GM21390 (cell line): ENCODE data around the gene FASN.

Experiments
- ATAC-seq: cut with Tn5 transposase; IDR thresholded peaks from one replicate; pipeline ENCODE4 v1.9.1; 2021; ENCODE audit not compliant: unreplicated experiment

FASN gene

DNA sequence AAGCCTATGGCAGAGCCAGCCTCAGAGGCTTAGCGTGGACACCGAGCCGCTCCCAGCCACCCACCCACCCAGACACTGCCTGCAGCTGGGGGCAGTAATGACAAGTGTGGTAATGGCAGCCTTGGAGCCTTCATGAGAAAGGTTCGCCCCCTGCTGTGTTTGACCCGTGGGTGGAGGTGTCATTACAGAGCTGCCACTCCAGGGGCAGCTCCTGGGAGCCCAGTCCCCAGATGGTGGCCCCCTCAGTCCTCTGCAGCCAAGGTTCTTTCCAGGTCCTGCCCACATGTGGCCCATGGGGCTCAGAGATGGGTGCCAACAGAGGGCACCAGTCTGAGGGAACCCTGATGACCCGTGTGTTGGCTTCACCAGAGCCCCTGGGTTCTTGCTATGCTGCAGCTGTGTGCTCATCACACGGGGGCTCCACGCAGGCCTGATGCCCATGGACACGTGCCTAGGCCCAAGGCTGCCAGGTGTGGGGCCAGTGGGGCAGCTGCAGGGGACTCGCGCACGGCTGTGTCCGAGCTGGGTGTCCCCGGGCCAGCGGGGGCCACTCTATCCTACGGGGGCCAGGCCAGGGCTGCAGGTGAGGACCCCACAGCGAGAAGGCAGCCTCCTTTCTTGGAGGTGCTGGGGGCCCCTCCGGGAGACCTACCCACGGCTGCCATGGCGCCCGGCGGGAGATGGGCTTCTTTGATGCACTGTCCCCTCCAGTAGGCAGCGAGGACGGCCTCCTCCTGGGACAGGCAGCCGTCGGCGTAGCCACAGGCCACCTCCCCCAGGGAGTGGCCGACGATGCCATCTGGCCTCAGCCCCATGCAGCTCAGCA, 8.1 kb downstream of the FASN start:
- no peak for ATAC-seq

DNA sequence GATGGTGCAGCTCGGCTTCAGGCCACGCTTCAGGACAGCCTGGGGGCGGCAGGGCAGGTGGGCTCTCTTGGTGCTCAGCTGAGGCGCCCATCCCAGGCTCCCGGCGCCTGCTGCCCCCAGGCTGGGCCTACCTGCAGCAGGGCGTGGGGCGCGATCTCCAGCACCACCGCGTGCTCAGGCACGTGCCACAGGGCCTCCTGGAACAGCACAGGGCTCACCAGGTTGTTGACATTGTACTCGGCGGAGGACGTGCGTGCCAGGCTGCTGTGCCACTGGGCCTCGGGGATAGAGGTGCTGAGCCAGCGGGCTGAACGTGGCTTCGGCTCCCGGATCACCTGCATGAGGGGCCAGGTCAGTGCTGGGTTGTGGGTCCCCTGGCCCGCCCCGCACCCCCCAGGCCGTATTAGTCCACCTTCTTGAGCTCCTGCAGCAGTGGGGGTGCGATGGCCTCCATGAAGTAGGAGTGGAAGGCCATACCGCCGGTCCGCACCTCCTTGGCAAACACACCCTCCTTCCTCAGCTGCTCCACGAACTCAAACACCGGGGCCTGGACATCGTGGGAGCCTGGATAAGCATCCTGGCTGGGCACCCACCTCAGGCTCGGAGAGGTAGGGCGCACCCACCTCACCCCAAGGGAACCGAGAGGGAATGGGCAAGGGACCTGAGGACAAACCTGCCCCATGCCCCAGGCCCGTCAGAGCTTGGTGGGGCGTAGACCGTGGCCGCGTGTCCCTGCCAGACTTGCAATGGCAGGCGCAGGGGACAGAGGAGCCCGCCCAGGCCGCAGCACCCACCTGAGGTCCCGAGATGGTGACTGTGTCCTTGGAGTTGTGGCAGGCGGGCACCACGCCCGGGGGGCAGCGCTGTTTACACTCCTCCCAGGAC, 9.0 kb downstream of the FASN start:
- no peak for ATAC-seq

DNA sequence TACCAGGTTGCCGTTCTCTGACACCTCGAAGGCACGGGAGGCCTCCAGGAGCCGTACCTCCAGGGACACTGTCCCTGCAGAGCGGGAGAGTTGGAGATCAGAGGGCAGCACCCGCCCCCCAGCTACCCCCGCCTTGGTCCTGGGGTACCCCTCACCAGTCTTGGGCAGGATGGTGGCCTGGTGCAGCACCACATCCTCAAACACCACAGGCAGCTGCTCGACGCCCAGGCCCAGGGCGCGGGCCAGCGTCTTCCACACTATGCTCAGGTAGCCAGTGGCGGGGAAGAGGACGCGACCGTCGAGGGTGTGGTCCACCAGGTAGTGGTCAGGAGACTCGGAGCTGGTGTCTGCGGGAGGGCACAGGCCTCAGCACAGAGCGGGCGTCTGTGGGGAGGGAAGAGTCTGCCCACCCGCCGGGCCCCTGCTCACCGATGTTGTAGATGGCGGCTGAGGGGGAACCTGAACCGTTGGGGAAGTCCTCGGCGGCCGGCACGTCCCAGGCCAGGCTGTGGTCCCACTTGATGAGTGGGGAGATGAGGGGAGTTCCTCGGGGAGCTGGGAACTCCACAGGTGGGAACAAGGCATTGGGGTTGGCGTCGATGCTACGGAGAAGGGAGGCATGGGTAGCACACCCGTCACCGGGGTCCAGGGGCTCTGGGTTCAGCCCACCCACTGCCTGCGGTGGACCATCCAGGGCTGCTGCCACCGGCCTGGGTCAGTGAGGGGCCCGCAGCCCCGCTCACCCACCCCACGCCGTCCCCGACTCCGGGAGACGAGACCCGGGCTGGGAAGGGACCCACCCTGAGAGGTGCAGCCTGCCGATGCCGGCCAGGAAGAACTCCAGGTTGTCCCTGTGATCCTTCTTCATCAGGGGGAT, 9.8 kb downstream of the FASN start:
- ATAC-seq, result no peak

DNA sequence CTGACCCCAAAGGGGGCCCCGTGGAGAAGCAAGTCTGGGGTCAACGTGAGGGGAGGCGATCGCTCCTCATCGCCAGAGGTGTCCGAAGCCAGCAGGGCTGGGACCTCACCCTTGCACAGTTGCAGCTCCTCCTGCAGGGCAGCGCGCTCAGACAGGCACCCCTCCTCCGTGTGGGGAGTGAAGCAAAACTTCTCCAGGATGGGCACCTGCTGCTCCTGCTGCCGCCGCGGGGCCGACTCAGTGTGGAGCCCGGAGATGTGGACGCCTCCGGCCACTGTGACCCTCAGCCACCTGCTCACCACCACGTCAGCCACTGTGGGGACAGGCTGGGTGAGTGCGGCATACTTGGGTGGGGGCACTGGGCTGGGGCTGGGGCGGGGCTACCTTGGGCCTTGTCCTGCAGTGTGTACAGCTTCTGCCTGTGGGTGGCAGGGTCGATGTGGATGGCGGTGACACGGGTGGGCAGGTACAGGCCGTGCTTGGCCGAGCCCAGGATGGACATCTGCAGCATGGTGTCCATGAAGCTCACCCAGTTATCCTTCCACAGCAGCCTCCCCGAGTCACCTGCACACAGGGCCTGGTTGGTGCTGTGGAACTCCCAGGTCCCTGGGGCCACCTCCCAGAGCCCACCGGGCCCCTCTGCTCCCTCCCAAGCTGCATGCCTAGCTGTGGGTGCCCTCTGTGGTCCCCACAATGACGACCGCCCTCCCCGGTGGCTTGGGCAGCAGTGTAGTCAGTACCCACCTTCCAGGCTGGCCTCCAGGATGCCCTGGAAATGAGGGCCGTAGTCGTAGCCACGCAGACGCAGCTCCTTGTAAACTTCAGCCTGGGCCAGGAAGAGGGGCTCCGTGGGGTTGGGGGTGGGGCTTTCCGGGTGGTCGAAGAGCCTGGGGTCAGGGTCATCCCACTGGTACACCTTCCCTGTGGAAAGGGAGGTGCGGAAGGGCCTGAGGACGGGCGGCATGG, 10.8 kb downstream of the FASN start:
- no peak for ATAC-seq

DNA sequence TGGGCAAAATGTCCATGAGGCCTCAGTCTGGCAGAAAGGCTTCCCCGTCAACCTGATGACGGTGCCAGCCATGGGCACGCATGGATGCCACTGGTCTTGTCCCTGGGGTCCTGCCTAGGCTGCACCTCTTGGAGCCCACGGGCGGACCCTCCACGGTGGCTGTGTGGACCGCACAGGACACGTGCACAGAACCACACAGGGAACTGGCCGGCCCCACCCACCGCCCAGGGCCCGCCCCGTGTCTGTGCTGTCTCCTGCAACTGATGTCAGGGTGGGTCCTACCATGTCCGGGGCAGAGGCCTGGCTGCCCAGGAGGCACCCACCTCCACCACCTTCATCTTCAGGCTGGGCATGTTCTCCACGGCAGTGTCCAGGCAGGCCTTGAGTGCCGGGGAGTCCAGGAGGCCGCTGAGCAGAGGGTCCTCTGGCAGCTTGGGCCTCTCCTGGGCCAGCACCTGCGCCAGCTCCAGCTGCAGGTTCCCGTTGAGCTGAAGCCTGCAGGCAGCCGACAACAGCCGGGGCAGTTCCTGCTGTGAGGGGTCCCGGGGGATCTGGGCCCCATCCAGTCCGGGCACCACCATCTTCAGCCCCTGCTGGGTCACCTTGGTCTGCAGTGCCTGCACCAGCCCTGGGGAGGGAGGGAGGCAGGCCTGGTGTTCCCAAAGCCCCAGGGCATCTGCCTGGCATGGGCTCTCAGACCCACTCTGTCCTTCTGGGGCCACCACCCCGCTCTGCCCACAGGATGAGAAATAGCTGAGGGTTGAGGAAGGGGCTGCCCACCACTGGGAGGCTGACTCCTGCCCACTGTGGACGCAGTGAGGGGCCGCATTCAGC, 11.9 kb downstream of the FASN start:
- no peak for ATAC-seq

DNA sequence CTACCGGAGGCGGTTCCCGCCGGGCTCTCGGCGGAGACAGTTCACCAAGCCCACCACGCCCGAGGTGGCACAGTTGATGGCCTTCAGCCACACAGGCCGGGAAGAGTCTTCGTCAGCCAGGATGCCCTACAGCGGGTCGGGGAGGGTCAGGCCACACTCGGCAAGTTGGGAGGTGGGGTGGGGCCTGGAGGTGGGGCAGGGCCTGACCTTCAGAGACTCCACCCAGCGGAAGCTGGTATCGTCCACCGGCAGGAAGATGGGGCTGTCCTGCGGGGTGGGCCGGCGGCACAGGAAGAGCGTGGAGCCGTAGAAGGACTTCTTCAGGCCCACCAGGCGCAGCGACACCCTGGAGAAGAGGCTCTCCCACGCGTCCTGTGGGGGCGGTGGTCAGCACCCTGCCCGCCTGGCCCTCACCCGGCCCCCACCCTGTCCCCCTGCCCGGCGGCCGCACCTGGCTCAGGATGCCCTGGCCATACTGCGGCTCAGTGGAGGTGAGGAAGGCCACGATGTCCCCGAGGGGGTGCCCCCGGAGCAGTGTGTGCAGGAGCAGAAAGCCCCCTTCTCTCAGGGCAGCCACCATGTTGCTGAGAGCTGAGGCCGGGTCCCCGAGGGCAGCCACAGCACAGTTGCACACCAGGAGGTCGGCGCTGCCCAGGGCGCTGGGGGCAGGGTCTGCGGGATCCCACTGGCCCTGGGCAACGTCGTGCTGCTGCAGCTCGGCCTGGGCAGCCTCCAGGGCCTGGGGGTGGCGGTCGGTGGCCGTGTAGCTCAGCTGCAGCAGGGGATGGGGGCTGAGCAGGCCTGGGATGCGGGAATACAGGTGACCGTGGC, 12.8 kb downstream of the FASN start:
- no peak for ATAC-seq

DNA sequence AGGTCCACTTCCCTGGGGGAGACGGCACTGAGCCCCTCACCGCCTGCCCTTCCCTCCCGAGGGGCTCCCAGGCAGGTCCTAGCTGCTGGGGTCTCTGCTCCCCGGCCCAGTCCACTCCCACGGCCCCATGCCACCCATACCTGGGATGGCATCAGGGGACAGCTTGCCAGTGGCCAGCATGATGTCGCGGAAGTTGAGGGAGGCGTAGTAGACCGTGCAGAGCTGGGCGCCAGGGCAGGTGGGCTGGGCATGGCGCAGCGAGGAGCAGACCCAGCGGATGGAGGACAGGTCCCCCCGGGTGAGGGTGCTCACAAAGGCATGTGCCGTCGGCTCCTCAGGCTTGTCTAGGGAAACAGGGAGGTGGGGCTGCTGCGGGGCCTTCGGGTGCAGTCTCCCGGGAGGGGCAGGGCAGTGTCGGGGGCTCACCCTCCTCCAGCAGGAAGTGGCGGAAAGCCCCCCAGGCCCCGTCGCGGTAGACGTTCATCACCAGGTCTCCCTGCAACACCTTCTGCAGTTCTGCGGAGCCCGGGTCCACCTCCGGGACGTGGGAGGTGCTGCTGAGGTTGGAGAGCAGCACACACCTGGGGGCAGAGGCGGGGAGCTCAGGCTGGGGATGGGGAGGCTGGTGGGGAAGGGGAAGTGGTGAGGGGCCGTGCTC, 13.5 kb downstream of the FASN start:
- no peak for ATAC-seq

DNA sequence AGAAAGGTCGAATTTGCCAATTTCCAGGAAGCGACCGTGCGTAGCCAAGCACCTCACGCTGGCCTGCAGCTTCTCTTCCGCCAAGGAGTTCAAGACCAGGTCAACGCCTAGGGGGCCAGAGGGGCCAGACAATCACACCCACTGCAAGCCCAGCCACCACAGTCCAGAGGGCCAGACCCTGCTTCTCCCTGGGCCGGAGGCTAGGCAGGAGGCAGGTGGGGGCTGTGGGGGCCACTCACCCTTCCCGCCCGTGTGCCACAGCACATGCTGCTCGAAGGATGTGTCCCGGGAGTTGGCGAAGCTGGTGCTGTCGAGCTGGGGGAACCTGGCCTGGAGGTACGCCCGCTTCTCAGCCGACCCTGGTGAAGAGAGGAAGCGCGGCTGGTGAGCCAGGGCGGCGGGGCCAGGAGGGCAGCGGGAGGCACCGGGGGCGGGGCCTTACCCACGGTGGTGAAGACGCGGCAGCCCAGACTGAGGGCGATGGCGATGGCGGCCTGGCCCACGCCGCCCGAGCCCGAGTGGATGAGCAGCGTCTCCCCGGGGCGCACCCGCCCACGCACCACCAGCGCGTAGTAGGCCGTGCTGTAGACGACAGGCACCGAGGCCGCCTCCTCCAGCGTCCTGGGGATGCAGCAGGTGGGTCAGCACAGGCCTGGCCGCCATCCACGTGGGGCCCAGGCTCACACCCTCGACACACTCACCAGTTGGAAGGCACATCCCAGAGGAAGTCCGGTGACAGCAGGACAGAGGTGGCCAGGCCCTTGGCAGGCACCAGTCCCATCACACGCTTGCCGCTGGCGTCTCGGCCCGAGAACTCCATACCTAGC, 14.3 kb downstream of the FASN start:
- no peak for ATAC-seq

DNA sequence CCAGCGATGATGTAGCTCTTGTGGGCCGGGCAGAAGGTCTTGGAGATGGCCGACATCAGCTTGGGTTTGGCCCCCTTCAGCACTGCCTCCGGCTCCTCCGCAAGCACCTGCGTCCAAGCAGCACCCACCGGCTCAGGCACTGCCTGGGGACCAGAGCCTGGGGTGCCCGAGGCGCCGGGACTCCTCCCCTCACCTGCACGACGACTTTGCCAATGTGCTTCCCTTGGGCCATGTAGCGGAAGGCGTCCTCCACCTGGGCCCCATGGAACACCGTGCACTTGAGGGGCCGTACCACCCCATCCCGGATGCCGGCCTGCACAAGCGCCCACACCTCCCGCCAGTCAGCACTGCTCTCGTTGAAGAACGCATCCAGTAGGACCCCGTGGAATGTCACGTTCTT, 15.0 kb downstream of the FASN start:
- ATAC-seq, result no peak

DNA sequence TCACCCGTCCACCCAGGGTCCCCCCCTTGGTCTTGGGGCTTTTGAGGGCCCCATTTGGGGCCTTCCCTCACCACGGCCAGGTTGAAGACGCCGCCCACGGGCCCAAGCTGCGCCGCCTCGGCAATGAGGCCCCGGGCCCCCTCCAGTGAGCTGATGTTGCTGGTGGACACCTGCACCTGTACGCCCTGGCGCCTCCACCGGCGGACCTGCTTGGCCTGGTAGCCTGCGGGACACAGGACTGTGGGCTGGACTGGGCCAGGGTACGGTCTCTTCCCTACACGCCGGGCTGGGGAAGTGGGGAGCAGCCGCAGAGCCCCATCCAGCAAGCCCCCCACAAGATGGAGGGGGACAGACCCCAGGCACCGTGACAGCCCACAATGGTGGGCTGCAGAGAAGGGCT, 15.6 kb downstream of the FASN start:
- ATAC-seq, result no peak

DNA sequence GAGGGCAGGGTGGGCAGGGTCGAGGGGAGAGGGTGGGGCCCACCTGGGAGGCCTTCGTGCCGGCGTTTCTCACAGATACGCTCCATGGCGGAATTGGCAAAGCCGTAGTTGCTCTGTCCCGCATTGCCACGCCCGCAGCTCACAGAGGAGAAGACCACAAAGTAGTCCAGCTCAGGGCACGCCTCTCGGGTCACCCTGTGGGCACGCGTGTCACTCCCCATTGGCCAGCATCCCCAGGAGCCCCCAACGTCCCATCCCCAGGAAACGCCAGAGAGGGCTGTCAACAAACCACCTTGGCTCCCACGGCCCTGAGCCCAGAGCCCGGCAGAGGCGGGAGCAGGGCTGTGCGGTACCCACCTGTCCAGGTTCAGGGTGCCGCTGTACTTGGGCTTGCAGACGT, 16.1 kb downstream of the FASN start:
- ATAC-seq, result no peak

DNA sequence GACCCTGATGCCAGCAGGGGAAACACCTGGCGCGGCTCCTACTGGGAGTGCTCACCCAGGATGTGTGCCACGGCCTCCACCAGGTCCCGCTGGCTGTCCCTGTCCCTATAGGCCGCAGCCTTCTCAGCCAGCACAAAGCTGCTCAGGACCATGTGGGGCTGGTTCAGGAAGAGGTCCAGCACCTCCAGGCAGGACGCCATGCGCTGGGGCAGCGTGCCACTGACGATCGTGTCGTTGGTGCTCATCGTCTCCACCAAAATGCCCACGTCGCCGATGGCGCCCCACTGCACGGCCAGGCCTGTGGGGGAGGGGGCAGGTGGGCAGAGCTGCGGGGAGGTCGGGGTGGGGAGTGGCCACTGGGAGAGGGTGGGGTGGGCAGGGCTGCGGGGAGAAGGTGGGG, 16.5 kb downstream of the FASN start:
- no peak for ATAC-seq

DNA sequence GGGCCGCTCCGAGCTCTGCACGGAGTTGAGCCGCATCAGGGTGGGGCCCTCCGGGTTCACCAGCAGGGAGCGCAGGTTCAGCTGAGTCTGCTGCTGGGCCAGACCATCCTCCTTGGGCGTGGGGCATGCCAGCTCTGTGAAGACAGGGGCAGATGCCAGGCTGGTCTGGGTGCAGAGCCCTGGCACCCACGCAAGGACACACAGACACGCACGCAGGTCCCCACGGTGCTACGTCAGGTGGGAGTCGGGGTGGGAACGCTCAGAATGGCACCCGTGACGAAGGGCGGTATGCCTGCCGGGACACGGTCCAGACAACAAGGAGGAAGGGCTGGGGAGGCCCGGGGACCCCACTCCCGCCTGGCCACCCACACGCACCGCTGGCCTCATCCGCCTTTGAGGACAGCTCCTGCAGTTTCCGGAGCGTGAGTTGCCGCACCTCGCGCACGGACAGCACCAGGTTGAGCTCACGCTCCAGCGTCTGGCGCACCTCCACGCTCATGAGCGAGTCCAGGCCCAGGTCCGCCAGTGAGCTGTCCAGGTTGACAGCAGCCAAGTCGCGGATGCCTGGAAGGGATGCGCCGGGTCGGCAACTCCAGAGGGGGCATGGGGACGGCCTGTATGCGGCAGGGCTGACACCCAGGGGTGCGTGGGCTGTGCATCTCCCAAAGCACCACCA, 17.1 kb downstream of the FASN start:
- ATAC-seq, result no peak

DNA sequence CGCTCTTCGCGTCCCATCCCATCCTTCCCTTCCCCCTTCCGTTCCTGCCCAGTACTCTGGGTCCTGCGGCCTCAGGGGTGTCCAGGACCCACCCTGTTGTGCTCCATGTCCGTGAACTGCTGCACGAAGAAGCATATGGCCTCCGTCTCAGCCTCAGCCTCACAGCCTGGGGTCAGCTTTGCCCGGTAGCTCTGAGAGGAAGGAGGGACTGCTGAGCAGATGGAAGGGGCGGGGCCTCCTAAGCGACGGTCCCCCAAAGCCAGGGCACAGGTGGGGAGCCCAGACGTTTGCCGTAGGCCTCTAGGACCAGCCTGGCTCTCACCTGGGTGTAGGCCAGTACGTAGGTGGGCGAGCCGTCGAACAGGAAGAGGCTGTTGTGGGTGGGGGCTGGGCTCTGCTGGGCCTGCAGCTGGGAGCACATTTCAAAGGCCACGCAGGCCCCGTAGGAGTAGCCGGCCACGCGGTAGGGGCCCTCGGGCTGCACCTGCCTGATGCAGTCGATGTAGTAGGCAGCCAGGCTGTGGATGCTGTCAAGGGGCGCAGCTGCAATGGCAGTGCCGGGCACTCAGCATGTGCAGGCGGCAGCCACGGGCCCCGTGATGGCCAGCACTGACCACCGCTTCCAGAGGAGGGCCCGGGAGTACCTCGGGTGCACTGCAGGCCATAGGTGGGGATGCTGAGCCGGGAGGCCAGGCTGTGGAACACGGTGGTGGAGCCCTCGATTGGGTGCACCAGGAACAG, 17.8 kb downstream of the FASN start:
- no peak for ATAC-seq

DNA sequence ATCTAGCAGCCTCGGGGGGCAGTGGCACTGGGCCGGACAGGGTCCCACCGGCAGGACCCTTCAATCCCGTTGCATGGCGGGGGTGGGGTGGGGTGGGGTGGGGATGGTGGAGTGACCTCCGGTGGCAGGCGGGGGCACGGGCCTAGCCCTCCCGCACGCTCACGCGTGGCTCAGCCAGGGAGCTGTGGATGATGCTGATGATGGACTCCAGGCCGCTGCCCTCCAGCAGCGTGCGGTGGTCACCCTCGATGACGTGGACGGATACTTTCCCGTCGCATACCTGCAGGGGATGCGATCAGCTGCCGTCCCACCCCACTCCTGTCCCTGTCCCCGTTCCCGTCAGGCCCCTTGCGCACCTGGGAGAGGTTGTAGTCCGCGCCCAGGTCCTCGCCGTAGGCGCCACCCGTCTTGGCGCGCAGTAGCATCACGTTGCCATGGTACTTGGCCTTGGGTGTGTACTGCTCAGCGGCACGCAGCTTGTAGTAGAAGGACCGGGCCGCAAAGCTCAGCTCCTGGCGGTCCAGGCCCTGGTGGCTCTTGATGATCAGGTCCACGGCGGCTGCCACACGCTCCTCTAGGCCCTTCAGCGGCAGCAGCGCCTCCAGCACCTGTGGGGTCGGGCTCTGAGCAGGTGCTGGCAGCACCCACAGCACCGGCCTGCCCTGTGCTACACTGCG, 18.9 kb downstream of the FASN start:
- no peak for ATAC-seq
